HG03378 (cell line): ENCODE results near the gene SH3GLB2.
"Not testable (repeated sequence)": the region's sequence is repeated elsewhere in the genome, so short reads cannot be mapped to it uniquely, and the experiment has no call there.

Experiments used
- ATAC-seq: cut with Tn5 transposase; IDR thresholded peaks from one replicate; pipeline ENCODE4 v1.9.1; 2021; ENCODE audit warnings: mild to moderate bottlenecking, moderate library complexity; ENCODE audit not compliant: unreplicated experiment

The SH3GLB2 gene

GRCh38 chr9:129001504-129002325 is 26.4 kb downstream of the SH3GLB2 start:
- ATAC-seq = no peak

GRCh38 chr9:128999581-129000206 is 28.4 kb downstream of the SH3GLB2 start:
- ATAC-seq = no peak

- ATAC-seq = no peak
Observed at GRCh38 chr9:128998462-128998861, 29.7 kb downstream of the SH3GLB2 start.

- no peak for ATAC-seq
Observed at GRCh38 chr9:128995791-128996190, 32.3 kb downstream of the SH3GLB2 start.

GRCh38 chr9:128992995-128993394 is 35.1 kb downstream of the SH3GLB2 start:
- no peak for ATAC-seq

GRCh38 chr9:128987805-128988204 is 40.3 kb downstream of the SH3GLB2 start:
- ATAC-seq = no peak

- ATAC-seq = no peak
Observed at GRCh38 chr9:128986671-128987070, 41.5 kb downstream of the SH3GLB2 start.

GRCh38 chr9:128983536-128983935 is 44.6 kb downstream of the SH3GLB2 start:
- no peak for ATAC-seq

- ATAC-seq = no peak
Observed at GRCh38 chr9:128979111-128979510, 49.0 kb downstream of the SH3GLB2 start.

GRCh38 chr9:128972956-128973355 is 55.2 kb downstream of the SH3GLB2 start:
- ATAC-seq = no peak

- no peak for ATAC-seq
Observed at GRCh38 chr9:128969491-128969890, 58.6 kb downstream of the SH3GLB2 start.

- not testable (repeated sequence) for ATAC-seq
Observed at GRCh38 chr9:128961403-128961802, 66.7 kb downstream of the SH3GLB2 start.
